ENCODE data around the gene RDH12. TPM values are rescaled to one million over a fixed set of nuclear protein-coding genes. Genes with fewer than 3 reads are reported as not detected.

The RDH12 gene

DNA sequence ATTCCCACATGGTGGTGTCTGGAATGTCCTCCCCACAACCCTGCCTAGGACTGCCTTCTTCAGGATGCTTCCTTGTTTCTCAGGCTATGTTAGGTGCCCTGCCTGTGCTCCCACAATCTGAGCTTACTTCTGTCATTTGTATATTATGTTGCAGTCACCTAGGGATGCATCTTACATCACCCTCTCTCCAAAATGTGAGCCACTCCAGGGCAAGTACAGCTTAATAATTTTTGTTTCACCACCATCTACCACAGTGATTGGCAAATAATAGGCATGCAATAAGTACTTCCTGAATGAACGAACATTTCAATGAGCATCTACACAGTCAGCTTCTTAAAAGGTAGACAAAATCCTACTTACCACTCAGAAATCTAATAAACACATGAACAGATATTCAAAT is 77.1 kb downstream of the RDH12 start:
- no peaks in the 10 kb centered on the region for H3K9me3 ChIP-seq (replicated peaks; ENCODE audit: low read length)
- no peak overlapping the region for H3K4me3 ChIP-seq (ENCODE audit: low read length)
- no peak overlapping the region for H3K9ac ChIP-seq (ENCODE audit: low read depth, low read length)
- no peak overlapping the region for H3K4me2 ChIP-seq (ENCODE audit: low read length)
- peaks cover 73% of the 10 kb centered on the region for H3K36me3 ChIP-seq (ENCODE audit: insufficient read depth, low read length)
- no peaks in the 10 kb centered on the region for H3K27me3 ChIP-seq (ENCODE audit: control insufficient read depth, insufficient read depth, low read length)
- H3K4me1 ChIP-seq (ENCODE audit: control insufficient read depth, insufficient read depth, low read length): no peaks in the 10 kb centered on the region

DNA sequence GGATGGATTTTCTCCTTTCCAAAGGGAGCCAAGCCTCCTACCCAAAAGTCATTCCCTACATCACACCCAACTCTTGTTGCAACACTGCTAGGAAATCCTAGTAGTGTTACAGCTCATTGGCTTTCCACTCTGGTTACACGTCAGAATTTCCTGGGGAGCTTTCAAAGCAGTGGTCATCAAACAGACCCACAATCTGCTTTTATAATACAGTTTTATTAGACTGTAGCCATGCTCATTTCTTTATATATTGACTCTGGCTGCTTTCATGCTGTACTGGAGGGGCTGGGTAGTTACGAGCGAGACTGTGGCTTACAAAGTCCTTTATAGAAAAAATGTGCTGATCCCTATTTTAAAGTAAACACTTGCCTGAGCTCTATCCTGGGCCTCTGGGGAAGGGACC is 80.4 kb downstream of the RDH12 start:
- H3K4me2 ChIP-seq (ENCODE audit: low read length): no peak overlapping the region
- H3K27me3 ChIP-seq (ENCODE audit: control insufficient read depth, insufficient read depth, low read length): no peaks in the 10 kb centered on the region
- no peaks in the 10 kb centered on the region for H3K4me1 ChIP-seq (ENCODE audit: control insufficient read depth, insufficient read depth, low read length)
- no peaks in the 10 kb centered on the region for H3K9me3 ChIP-seq (replicated peaks; ENCODE audit: low read length)
- H3K4me3 ChIP-seq (ENCODE audit: low read length): no peak overlapping the region
- H3K36me3 ChIP-seq (ENCODE audit: insufficient read depth, low read length): peaks cover 70% of the 10 kb centered on the region
- no peak overlapping the region for H3K9ac ChIP-seq (ENCODE audit: low read depth, low read length)

Small RNA genes within 50 kb of the gene (small RNA-seq; reads per million reads assigned to genes)
- gene AL049779.3 (not detected), gene RN7SL369P (not detected), gene RNA5SP386 (not detected)
